ENCODE measurements around the gene ELL3.
"Not testable (repeated sequence)": the region's sequence is repeated elsewhere in the genome, so short reads cannot be mapped to it uniquely, and the experiment has no call there.

GRCh38 chr15:43746245-43746902, 30.4 kb downstream of the ELL3 start, which contains the start of gene PDIA3:
- TF ChIP-seq POLR2A (IDR thresholded peaks at IDR 0.05) = peak; percentile 95
- TF ChIP-seq CTCF (IDR thresholded peaks at IDR 0.05) = peak in 1 of 3 donors; percentile 41
- not testable (repeated sequence) for TF ChIP-seq EP300 (IDR thresholded peaks at IDR 0.05)

All from ovary (tissue), 3 donors.